SK-N-SH treated with all-trans-retinoic acid at 6 μM for 48 hours (cell line): ENCODE measurements around the gene CAB39L.

Source experiments
- ATAC-seq: fragments of 200-7000 bp; cut with Tn5 transposase; 3 replicates; pipeline ENCODE4 v1.9.1; 2020; ENCODE audit warnings: mild to moderate bottlenecking, moderate library complexity
- ARNTL ChIP-seq: fragments of 450-650 bp; formaldehyde crosslinking; IDR thresholded peaks from 2 replicates; pipeline ENCODE4 v1.5.0; 2020; ENCODE audit warnings: low read depth, mild to moderate bottlenecking, moderate library complexity, borderline replicate concordance
- BACH2 ChIP-seq: fragments of 250-450 bp; sonication (Bioruptor Pico); IDR thresholded peaks from 2 replicates; pipeline ENCODE4 v1.9.0; 2021; ENCODE audit warnings: mild to moderate bottlenecking, borderline replicate concordance
- CREB5 ChIP-seq: fragments of 250-450 bp; sonication (Bioruptor Pico); IDR thresholded peaks from 2 replicates; pipeline ENCODE4 v1.5.1; 2020; ENCODE audit warnings: low read depth, mild to moderate bottlenecking, moderate library complexity
- CSDC2 ChIP-seq: fragments of 250-450 bp; sonication (Bioruptor Pico); IDR thresholded peaks from 2 replicates; pipeline ENCODE4 v1.5.0; 2020; ENCODE audit warnings: mild to moderate bottlenecking, moderate library complexity
- GLIS3 ChIP-seq: fragments of 250-450 bp; sonication (Bioruptor Pico); IDR thresholded peaks from 2 replicates; pipeline ENCODE4 v1.5.0; 2020; ENCODE audit warnings: mild to moderate bottlenecking, moderate library complexity
- ISL1 ChIP-seq: fragments of 250-450 bp; sonication (Bioruptor Pico); IDR thresholded peaks from 2 replicates; pipeline ENCODE4 v2.1.2; 2022; ENCODE audit warnings: mild to moderate bottlenecking, moderate library complexity
- OSR1 ChIP-seq: fragments of 250-450 bp; sonication (Bioruptor Pico); IDR thresholded peaks from 2 replicates; pipeline ENCODE4 v1.8.0; 2022; ENCODE audit warnings: moderate library complexity, mild to moderate bottlenecking, inconsistent platforms
- PPARA ChIP-seq: fragments of 250-450 bp; sonication (Bioruptor Pico); IDR thresholded peaks from 2 replicates; pipeline ENCODE4 v1.5.0; 2020; ENCODE audit warnings: mild to moderate bottlenecking, borderline replicate concordance
- RARB ChIP-seq: fragments of 250-450 bp; sonication (Bioruptor Pico); IDR thresholded peaks from 2 replicates; pipeline ENCODE4 v1.8.0; 2021; ENCODE audit warnings: mild to moderate bottlenecking, moderate library complexity
- SNAI2 ChIP-seq: fragments of 250-450 bp; sonication (Bioruptor Pico); IDR thresholded peaks from 2 replicates; pipeline ENCODE4 v1.5.0; 2020; ENCODE audit warnings: mild to moderate bottlenecking, moderate library complexity
- TCF4 ChIP-seq: fragments of 250-450 bp; sonication (Bioruptor Pico); IDR thresholded peaks from 2 replicates; pipeline ENCODE4 v1.8.0; 2021; ENCODE audit warnings: mild to moderate bottlenecking, moderate library complexity, borderline replicate concordance
- TOX ChIP-seq: fragments of 250-450 bp; sonication (Bioruptor Pico); IDR thresholded peaks from 2 replicates; pipeline ENCODE4 v1.8.0; 2021; ENCODE audit warnings: mild to moderate bottlenecking, moderate library complexity, borderline replicate concordance
- TSHZ2 ChIP-seq: fragments of 250-450 bp; sonication (Bioruptor Pico); IDR thresholded peaks from 2 replicates; pipeline ENCODE4 v1.5.0; 2020; ENCODE audit warnings: mild to moderate bottlenecking, moderate library complexity
- ZC3H10 ChIP-seq: fragments of 250-450 bp; sonication (Bioruptor Pico); IDR thresholded peaks from 2 replicates; pipeline ENCODE4 v1.5.1; 2021; ENCODE audit warnings: mild to moderate bottlenecking, moderate library complexity
- ZFP3 ChIP-seq: fragments of 250-450 bp; sonication (Bioruptor Pico); IDR thresholded peaks from 2 replicates; pipeline ENCODE4 v1.5.0; 2020; ENCODE audit warnings: mild to moderate bottlenecking, moderate library complexity
- ZFP30 ChIP-seq: fragments of 450-650 bp; formaldehyde crosslinking; IDR thresholded peaks from 2 replicates; pipeline ENCODE4 v1.5.0; 2022; ENCODE audit warnings: mild to moderate bottlenecking, moderate library complexity
- ZNF565 ChIP-seq: fragments of 450-650 bp; formaldehyde crosslinking; conservative IDR thresholded peaks from 2 replicates; pipeline ENCODE4 v1.5.0; 2020; ENCODE audit warnings: low read depth, mild to moderate bottlenecking, moderate library complexity
- ZNF70 ChIP-seq: fragments of 450-650 bp; formaldehyde crosslinking; IDR thresholded peaks from 2 replicates; pipeline ENCODE4 v1.5.0; 2020; ENCODE audit warnings: mild to moderate bottlenecking, moderate library complexity
- ZNF8 ChIP-seq: fragments of 450-650 bp; formaldehyde crosslinking; IDR thresholded peaks from 2 replicates; pipeline ENCODE4 v1.5.0; 2020; ENCODE audit warnings: mild to moderate bottlenecking, moderate library complexity
- TF ChIP-seq, protein P1 (sequence below): fragments of 250-450 bp; sonication (Bioruptor Pico); IDR thresholded peaks from 2 replicates; pipeline ENCODE4 v1.8.0; 2021; ENCODE audit warnings: low read depth, mild to moderate bottlenecking, moderate library complexity, borderline replicate concordance
- TF ChIP-seq, protein P2 (sequence below): fragments of 250-450 bp; sonication (Bioruptor Pico); IDR thresholded peaks from 2 replicates; pipeline ENCODE4 v1.8.0; 2020; ENCODE audit warnings: mild to moderate bottlenecking, moderate library complexity, borderline replicate concordance
- TF ChIP-seq, protein P3 (sequence below): fragments of 250-450 bp; sonication (Bioruptor Pico); IDR thresholded peaks from 2 replicates; pipeline ENCODE4 v1.5.1; 2021; ENCODE audit warnings: mild to moderate bottlenecking, moderate library complexity

Gene CAB39L

DNA sequence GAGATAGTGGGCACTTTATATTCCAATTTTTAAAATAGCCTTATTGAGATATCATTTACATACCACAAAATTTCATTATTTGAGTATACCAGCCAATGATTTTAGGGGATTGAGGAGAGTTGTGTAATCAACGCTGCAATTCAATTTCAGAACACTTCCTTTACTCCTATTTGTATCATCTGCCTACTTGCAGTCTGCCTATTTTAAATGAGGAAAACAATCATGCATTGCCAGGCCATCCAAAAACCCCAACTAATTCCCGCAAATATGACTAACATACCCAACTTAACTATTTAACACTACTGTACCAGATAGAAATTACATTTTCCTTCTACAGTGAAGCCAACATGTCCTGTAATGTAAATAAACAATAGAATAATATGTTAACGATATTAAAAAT is 26.7 kb downstream of the CAB39L start:
- no peak for ATAC-seq
- TF ChIP-seq, protein P1, sequence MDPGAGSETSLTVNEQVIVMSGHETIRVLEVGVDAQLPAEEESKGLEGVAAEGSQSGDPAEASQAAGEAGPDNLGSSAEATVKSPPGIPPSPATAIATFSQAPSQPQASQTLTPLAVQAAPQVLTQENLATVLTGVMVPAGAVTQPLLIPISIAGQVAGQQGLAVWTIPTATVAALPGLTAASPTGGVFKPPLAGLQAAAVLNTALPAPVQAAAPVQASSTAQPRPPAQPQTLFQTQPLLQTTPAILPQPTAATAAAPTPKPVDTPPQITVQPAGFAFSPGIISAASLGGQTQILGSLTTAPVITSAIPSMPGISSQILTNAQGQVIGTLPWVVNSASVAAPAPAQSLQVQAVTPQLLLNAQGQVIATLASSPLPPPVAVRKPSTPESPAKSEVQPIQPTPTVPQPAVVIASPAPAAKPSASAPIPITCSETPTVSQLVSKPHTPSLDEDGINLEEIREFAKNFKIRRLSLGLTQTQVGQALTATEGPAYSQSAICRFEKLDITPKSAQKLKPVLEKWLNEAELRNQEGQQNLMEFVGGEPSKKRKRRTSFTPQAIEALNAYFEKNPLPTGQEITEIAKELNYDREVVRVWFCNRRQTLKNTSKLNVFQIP (CRISPR knock-in tag) = no peak
- no peak for TF ChIP-seq ZNF8

GRCh38 chr13:49412749-49413148 is 31.1 kb downstream of the CAB39L start:
- TF ChIP-seq TOX = no peak
- TF ChIP-seq, protein P1 (CRISPR knock-in tag) = no peak
- TF ChIP-seq ARNTL (CRISPR knock-in tag) = no peak
- no peak for TF ChIP-seq ZFP30 (CRISPR knock-in tag)
- no peak for TF ChIP-seq ZNF565 (CRISPR knock-in tag)
- no peak for TF ChIP-seq RARB
- no peak for TF ChIP-seq SNAI2
- TF ChIP-seq, protein P2, sequence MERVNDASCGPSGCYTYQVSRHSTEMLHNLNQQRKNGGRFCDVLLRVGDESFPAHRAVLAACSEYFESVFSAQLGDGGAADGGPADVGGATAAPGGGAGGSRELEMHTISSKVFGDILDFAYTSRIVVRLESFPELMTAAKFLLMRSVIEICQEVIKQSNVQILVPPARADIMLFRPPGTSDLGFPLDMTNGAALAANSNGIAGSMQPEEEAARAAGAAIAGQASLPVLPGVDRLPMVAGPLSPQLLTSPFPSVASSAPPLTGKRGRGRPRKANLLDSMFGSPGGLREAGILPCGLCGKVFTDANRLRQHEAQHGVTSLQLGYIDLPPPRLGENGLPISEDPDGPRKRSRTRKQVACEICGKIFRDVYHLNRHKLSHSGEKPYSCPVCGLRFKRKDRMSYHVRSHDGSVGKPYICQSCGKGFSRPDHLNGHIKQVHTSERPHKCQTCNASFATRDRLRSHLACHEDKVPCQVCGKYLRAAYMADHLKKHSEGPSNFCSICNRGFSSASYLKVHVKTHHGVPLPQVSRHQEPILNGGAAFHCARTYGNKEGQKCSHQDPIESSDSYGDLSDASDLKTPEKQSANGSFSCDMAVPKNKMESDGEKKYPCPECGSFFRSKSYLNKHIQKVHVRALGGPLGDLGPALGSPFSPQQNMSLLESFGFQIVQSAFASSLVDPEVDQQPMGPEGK (CRISPR knock-in tag) = no peak
- TF ChIP-seq BACH2 (CRISPR knock-in tag) = no peak
- no peak for TF ChIP-seq ZC3H10 (CRISPR knock-in tag)
- no peak for TF ChIP-seq ZFP3 (CRISPR knock-in tag)
- TF ChIP-seq CSDC2 = no peak
- TF ChIP-seq CREB5 = no peak
- TF ChIP-seq, protein P3, sequence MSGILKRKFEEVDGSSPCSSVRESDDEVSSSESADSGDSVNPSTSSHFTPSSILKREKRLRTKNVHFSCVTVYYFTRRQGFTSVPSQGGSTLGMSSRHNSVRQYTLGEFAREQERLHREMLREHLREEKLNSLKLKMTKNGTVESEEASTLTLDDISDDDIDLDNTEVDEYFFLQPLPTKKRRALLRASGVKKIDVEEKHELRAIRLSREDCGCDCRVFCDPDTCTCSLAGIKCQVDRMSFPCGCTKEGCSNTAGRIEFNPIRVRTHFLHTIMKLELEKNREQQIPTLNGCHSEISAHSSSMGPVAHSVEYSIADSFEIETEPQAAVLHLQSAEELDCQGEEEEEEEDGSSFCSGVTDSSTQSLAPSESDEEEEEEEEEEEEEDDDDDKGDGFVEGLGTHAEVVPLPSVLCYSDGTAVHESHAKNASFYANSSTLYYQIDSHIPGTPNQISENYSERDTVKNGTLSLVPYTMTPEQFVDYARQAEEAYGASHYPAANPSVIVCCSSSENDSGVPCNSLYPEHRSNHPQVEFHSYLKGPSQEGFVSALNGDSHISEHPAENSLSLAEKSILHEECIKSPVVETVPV (CRISPR knock-in tag) = no peak
- no peak for TF ChIP-seq ISL1 (CRISPR knock-in tag)
- no peak for TF ChIP-seq ZNF70 (CRISPR knock-in tag)
- TF ChIP-seq OSR1 (CRISPR knock-in tag) = no peak
- TF ChIP-seq PPARA (CRISPR knock-in tag) = no peak
- no peak for ATAC-seq

- ATAC-seq = no peak
- TF ChIP-seq PPARA (CRISPR knock-in tag) (no peak), CREB5 (no peak), TOX (no peak), SNAI2 (no peak), ARNTL (CRISPR knock-in tag) (no peak), TSHZ2 (CRISPR knock-in tag) (no peak), TCF4 (CRISPR knock-in tag) (no peak), ZC3H10 (CRISPR knock-in tag) (no peak), ISL1 (CRISPR knock-in tag) (no peak), GLIS3 (CRISPR knock-in tag) (no peak), CSDC2 (no peak), ZFP3 (CRISPR knock-in tag) (no peak)
- TF ChIP-seq, protein P2 (CRISPR knock-in tag) = no peak
- TF ChIP-seq, protein P3 (CRISPR knock-in tag) = no peak
These were observed 32.5 kb downstream of the CAB39L start for GRCh38 chr13:49411353-49411752.
